H1 (cell line): ENCODE measurements around the gene MRPS24. TPM values are rescaled to one million over a fixed set of nuclear protein-coding genes. Genes with fewer than 3 reads are reported as not detected.

Source experiments
- RXRA ChIP-seq: IDR thresholded peaks from 2 replicates; pipeline ENCODE4 v1.6.1; 2011; ENCODE audit warnings: low read depth, mild to moderate bottlenecking, low read length, moderate library complexity; ENCODE audit not compliant: insufficient read depth
- polyA plus RNA-seq, 7 experiments: library from polyadenylated mRNA; depleted of rRNA in 3 of 7; stranded (reverse) in 5 of 7; unstranded in 2 of 7; fragments of >200 nt in 5 of 7; fragments of 200-250 nt in 2 of 7; gene quantifications; 1 replicate in 5 of 7; 2 replicates in 1 of 7; 4 replicates in 1 of 7; pipeline versions ENCODE4 v1.2.1 to v1.2.3, GENCODE V29; 2011 to 2013; ENCODE audit warnings: missing spikeins in 2 of 7, mixed read lengths in 2 of 7
- total RNA-seq: library from RNA; stranded (reverse); fragmentation: NEBNext Ultra II Directional; extraction: Animal tissue kit (Norgen Biotek cat#: 25700); gene quantifications from 2 replicates; pipeline ENCODE4 v1.2.1, GENCODE V29; 2021

The MRPS24 gene
- total and polyA plus RNA-seq, 2 of the 8 experiments (the other 6 are each of a cell fraction or from before 2014, with no cell fraction given): 133 to 347 TPM

DNA sequence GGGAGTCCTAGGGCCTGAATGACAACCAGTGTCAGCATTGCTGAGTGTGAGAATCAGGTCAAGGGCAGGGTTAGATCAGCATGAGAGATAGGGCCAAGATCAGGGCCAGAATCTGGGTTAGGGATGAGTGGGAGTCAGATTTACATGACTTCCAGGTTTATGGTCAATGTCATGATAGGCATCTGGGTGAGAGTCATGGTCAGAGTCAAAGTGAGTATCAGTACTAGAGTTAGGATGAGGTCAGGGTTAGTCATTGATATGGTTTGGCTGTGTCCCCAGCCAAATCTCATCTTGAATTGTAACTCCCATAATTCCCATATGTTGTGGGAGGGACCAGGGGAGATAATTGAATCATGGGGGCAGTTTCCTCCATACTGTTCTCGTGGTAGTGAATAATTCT is 12.3 kb downstream of the MRPS24 start (continued):
- TF ChIP-seq RXRA: no peak
